ENCODE data around the gene IL1R2.

IL1R2 gene

GRCh38 chr2:101986804-101987740 lies 4.7 kb upstream of the IL1R2 start:
- H3K4me3 Mint-ChIP-seq = no peak overlapping the region
- H3K27me3 Mint-ChIP-seq (ENCODE audit: low read depth) = peaks cover 9% of the 10 kb centered on the region
- H3K9me3 Mint-ChIP-seq = no peaks in the 10 kb centered on the region
- peaks cover 13% of the 10 kb centered on the region for H3K4me1 Mint-ChIP-seq
- TF ChIP-seq CTCF (IDR thresholded peaks at IDR 0.05; ENCODE audit: unreplicated experiment in 3 of 3) = no peak
- no peaks in the 10 kb centered on the region for H3K36me3 Mint-ChIP-seq (ENCODE audit: low read depth)
- H3K27ac Mint-ChIP-seq = no peak overlapping the region

GRCh38 chr2:101987832-101988231 lies 3.9 kb upstream of the IL1R2 start:
- H3K4me3 Mint-ChIP-seq = no peak overlapping the region
- H3K27ac Mint-ChIP-seq = no peak overlapping the region
- no peaks in the 10 kb centered on the region for H3K9me3 Mint-ChIP-seq
- peaks cover 9% of the 10 kb centered on the region for H3K27me3 Mint-ChIP-seq (ENCODE audit: low read depth)
- H3K36me3 Mint-ChIP-seq (ENCODE audit: low read depth) = no peaks in the 10 kb centered on the region
- no peak for TF ChIP-seq CTCF (IDR thresholded peaks at IDR 0.05; ENCODE audit: unreplicated experiment in 3 of 3)
- H3K4me1 Mint-ChIP-seq = peaks cover 13% of the 10 kb centered on the region

GRCh38 chr2:101988541-101988940 lies 3.2 kb upstream of the IL1R2 start:
- Mint-ChIP-seq H3K27ac (no peak overlapping the region), H3K4me1 (peaks cover 11% of the 10 kb centered on the region), H3K27me3 (ENCODE audit: low read depth) (peaks cover 12% of the 10 kb centered on the region), H3K4me3 (no peak overlapping the region), H3K9me3 (no peaks in the 10 kb centered on the region), H3K36me3 (ENCODE audit: low read depth) (no peaks in the 10 kb centered on the region)
- no peak for TF ChIP-seq CTCF (IDR thresholded peaks at IDR 0.05; ENCODE audit: unreplicated experiment in 3 of 3)

- Mint-ChIP-seq H3K27me3 (ENCODE audit: low read depth) (peaks cover 16% of the 10 kb centered on the region), H3K9me3 (no peaks in the 10 kb centered on the region), H3K4me3 (no peak overlapping the region), H3K4me1 (peaks cover 5% of the 10 kb centered on the region), H3K36me3 (ENCODE audit: low read depth) (no peaks in the 10 kb centered on the region), H3K27ac (no peak overlapping the region)
- TF ChIP-seq CTCF (IDR thresholded peaks at IDR 0.05; ENCODE audit: unreplicated experiment in 3 of 3) = no peak
Observed at GRCh38 chr2:101989740-101990460, 1.9 kb upstream of the IL1R2 start.

- Mint-ChIP-seq H3K4me1 (peaks cover 5% of the 10 kb centered on the region), H3K27me3 (ENCODE audit: low read depth) (peaks cover 21% of the 10 kb centered on the region), H3K9me3 (no peaks in the 10 kb centered on the region), H3K4me3 (no peak overlapping the region), H3K27ac (no peak overlapping the region), H3K36me3 (ENCODE audit: low read depth) (no peaks in the 10 kb centered on the region)
- no peak for TF ChIP-seq CTCF (IDR thresholded peaks at IDR 0.05; ENCODE audit: unreplicated experiment in 3 of 3)
Observed at GRCh38 chr2:101993772-101994171, 2.0 kb downstream of the IL1R2 start.

All from nephron (organoid).